ACC112 (cell line): ENCODE measurements around the gene SH3PXD2A.

Experiments
- H2AFZ ChIP-seq: fragments of 200-600 bp; sonication (generic); one replicate; pipeline ENCODE4 v1.6.0; 2017; ENCODE audit warnings: antibody characterized with exemption, low read length; ENCODE audit not compliant: unreplicated experiment
- H3K27ac ChIP-seq: fragments of 200-600 bp; sonication (generic); 2 replicates; pipeline ENCODE4 v1.5.1; 2014; ENCODE audit warnings: low read depth, mild to moderate bottlenecking, antibody characterized with exemption, low read length, moderate library complexity
- H3K27me3 ChIP-seq: fragments of 200-600 bp; sonication (generic); 2 replicates; pipeline ENCODE4 v1.6.1; 2014; ENCODE audit warnings: mild to moderate bottlenecking, antibody characterized with exemption, low read length, moderate library complexity, mixed read lengths; ENCODE audit not compliant: insufficient read depth
- H3K36me3 ChIP-seq: fragments of 200-600 bp; sonication (generic); 2 replicates; pipeline ENCODE4 v1.6.1; 2016; ENCODE audit warnings: mild to moderate bottlenecking, antibody characterized with exemption, low read length, moderate library complexity, mixed read lengths; ENCODE audit not compliant: insufficient read depth
- H3K4me1 ChIP-seq: fragments of 200-600 bp; sonication (generic); one replicate; pipeline ENCODE4 v1.6.1; 2016; ENCODE audit warnings: low read length, mixed read lengths; ENCODE audit not compliant: insufficient read depth, unreplicated experiment, control insufficient read depth
- H3K4me3 ChIP-seq: fragments of 200-600 bp; sonication (generic); 2 replicates; pipeline ENCODE4 v1.5.1; 2014; ENCODE audit warnings: mild to moderate bottlenecking, low read depth, low read length
- H3K79me2 ChIP-seq: fragments of 200-600 bp; sonication (generic); one replicate; pipeline ENCODE4 v1.6.0; 2016; ENCODE audit warnings: low read length; ENCODE audit not compliant: control insufficient read depth, unreplicated experiment, insufficient read depth

SH3PXD2A gene

GRCh38 chr10:103759100-103759781 is 96.1 kb downstream of the SH3PXD2A start:
- Histone ChIP-seq H3K27ac (peak overlapping the region; percentile 23; the same call in 1 of the 2 replicates), H3K27me3 (no peaks in the 10 kb centered on the region), H2AFZ (no peak overlapping the region), H3K36me3 (no peaks in the 10 kb centered on the region), H3K79me2 (no peaks in the 10 kb centered on the region), H3K4me1 (peaks cover 39% of the 10 kb centered on the region), H3K4me3 (no peak overlapping the region)

GRCh38 chr10:103758294-103758681 is 97.1 kb downstream of the SH3PXD2A start:
- H3K36me3 ChIP-seq: no peaks in the 10 kb centered on the region

GRCh38 chr10:103757531-103758293 is 97.7 kb downstream of the SH3PXD2A start:
- Histone ChIP-seq H3K36me3 (no peaks in the 10 kb centered on the region), H2AFZ (no peak overlapping the region), H3K79me2 (no peaks in the 10 kb centered on the region), H3K27ac (peak overlapping the region; percentile 50; the same call in 1 of the 2 replicates), H3K4me1 (peaks cover 23% of the 10 kb centered on the region), H3K27me3 (no peaks in the 10 kb centered on the region), H3K4me3 (no peak overlapping the region)

More at GRCh38 chr10:103758294-103758681, 97.1 kb downstream of the SH3PXD2A start:
- Histone ChIP-seq H3K27me3 (no peaks in the 10 kb centered on the region), H3K79me2 (no peaks in the 10 kb centered on the region), H3K4me1 (peaks cover 29% of the 10 kb centered on the region), H3K27ac (peak overlapping the region; percentile 50; the same call in 1 of the 2 replicates), H3K4me3 (no peak overlapping the region), H2AFZ (no peak overlapping the region)

- no peak overlapping the region for H3K27ac ChIP-seq
- no peaks in the 10 kb centered on the region for H3K36me3 ChIP-seq
- peaks cover 22% of the 10 kb centered on the region for H3K4me1 ChIP-seq
- no peak overlapping the region for H3K4me3 ChIP-seq
- H3K27me3 ChIP-seq: no peaks in the 10 kb centered on the region
- no peak overlapping the region for H2AFZ ChIP-seq
- H3K79me2 ChIP-seq: no peaks in the 10 kb centered on the region
Observed at GRCh38 chr10:103756277-103756869, 99.0 kb downstream of the SH3PXD2A start.

DNA sequence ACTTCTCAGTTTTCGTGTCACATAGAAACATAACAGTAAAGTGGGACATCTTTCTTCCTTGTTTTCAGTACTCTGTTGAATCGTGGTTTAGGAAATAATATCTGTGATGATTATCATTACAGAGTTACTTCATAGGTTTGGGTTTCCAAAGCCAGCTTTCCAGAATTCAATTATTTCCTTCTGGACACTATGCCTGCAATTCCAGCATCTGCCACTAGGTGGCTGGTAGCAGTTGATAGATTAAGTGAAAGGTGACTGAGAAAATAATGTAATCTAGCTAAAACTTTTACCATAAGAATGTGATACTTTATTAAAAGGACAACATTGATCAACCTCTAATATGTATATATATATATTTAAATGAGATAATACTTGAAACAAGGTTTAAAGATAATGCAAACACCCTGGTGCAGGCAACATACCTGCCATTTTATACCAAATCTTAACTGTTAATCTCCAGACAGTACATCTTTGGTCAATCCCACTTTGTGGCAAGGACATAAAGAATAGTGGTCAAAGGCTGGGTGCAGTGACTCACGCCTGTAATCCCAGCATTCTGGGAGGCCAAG is 102.6 kb downstream of the SH3PXD2A start:
- no peaks in the 10 kb centered on the region for H3K36me3 ChIP-seq
- H3K79me2 ChIP-seq: no peaks in the 10 kb centered on the region
- H3K4me3 ChIP-seq: no peak overlapping the region
- H2AFZ ChIP-seq: no peak overlapping the region
- H3K4me1 ChIP-seq: peaks cover under 1% of the 10 kb centered on the region
- H3K27me3 ChIP-seq: no peaks in the 10 kb centered on the region
- no peak overlapping the region for H3K27ac ChIP-seq

- Histone ChIP-seq H3K27ac (no peak overlapping the region), H3K4me1 (no peaks in the 10 kb centered on the region), H3K27me3 (no peaks in the 10 kb centered on the region), H3K4me3 (no peak overlapping the region), H2AFZ (no peak overlapping the region), H3K36me3 (no peaks in the 10 kb centered on the region), H3K79me2 (no peaks in the 10 kb centered on the region)
Observed at GRCh38 chr10:103751667-103752290, 103.6 kb downstream of the SH3PXD2A start.

DNA sequence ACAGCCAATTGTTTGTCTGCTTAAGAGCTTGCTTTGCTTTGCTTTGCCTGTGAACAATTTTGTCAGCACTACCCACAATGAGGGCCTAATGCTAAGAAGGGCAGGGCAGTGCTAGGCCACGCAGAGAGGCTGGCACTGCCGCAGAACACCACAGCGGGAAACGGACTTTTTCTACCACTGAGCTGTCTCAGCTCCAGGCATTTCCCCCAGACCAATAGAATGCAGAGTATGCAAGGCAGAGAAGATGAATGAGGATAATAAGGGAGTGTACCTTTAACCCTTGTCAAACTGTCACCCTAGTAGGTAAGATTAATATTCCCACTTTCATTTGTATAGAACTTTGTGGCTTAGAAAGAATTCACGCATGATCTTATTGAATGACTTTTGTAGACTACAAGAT is 104.5 kb downstream of the SH3PXD2A start:
- H3K4me3 ChIP-seq: no peak overlapping the region
- no peak overlapping the region for H2AFZ ChIP-seq
- H3K27me3 ChIP-seq: no peaks in the 10 kb centered on the region
- no peak overlapping the region for H3K27ac ChIP-seq
- no peaks in the 10 kb centered on the region for H3K79me2 ChIP-seq
- no peaks in the 10 kb centered on the region for H3K36me3 ChIP-seq
- no peaks in the 10 kb centered on the region for H3K4me1 ChIP-seq

GRCh38 chr10:103749779-103750178 is 105.6 kb downstream of the SH3PXD2A start:
- H3K79me2 ChIP-seq: no peaks in the 10 kb centered on the region
- no peaks in the 10 kb centered on the region for H3K36me3 ChIP-seq
- no peaks in the 10 kb centered on the region for H3K27me3 ChIP-seq

GRCh38 chr10:103748020-103748419 is 107.4 kb downstream of the SH3PXD2A start:
- no peak overlapping the region for H3K27ac ChIP-seq
- no peaks in the 10 kb centered on the region for H3K79me2 ChIP-seq
- H3K4me3 ChIP-seq: no peak overlapping the region
- no peak overlapping the region for H2AFZ ChIP-seq
- no peaks in the 10 kb centered on the region for H3K36me3 ChIP-seq
- no peaks in the 10 kb centered on the region for H3K4me1 ChIP-seq
- H3K27me3 ChIP-seq: no peaks in the 10 kb centered on the region

More at GRCh38 chr10:103749779-103750178, 105.6 kb downstream of the SH3PXD2A start:
- Histone ChIP-seq H3K4me1 (no peaks in the 10 kb centered on the region), H2AFZ (no peak overlapping the region), H3K27ac (no peak overlapping the region), H3K4me3 (no peak overlapping the region)

GRCh38 chr10:103747193-103747865 is 108.0 kb downstream of the SH3PXD2A start:
- H3K36me3 ChIP-seq: no peaks in the 10 kb centered on the region
- H2AFZ ChIP-seq: no peak overlapping the region
- H3K4me1 ChIP-seq: no peaks in the 10 kb centered on the region
- no peak overlapping the region for H3K27ac ChIP-seq
- no peaks in the 10 kb centered on the region for H3K27me3 ChIP-seq
- no peak overlapping the region for H3K4me3 ChIP-seq
- H3K79me2 ChIP-seq: no peaks in the 10 kb centered on the region
